Measurements from ENCODE around the gene IGF2R. TPM values are rescaled to one million over a fixed set of nuclear protein-coding genes. Genes with fewer than 3 reads are reported as not detected.
"Not testable (repeated sequence)": the region's sequence is repeated elsewhere in the genome, so short reads cannot be mapped to it uniquely, and the experiment has no call there.

The IGF2R gene
- total RNA-seq, 1 donor = 3.8 TPM

GRCh38 chr6:159996087-159996622, 27.3 kb downstream of the IGF2R start:
- no peak for DNase-seq (ENCODE audit: low read depth in 2 of 3, low spot score in 2 of 3)

DNA sequence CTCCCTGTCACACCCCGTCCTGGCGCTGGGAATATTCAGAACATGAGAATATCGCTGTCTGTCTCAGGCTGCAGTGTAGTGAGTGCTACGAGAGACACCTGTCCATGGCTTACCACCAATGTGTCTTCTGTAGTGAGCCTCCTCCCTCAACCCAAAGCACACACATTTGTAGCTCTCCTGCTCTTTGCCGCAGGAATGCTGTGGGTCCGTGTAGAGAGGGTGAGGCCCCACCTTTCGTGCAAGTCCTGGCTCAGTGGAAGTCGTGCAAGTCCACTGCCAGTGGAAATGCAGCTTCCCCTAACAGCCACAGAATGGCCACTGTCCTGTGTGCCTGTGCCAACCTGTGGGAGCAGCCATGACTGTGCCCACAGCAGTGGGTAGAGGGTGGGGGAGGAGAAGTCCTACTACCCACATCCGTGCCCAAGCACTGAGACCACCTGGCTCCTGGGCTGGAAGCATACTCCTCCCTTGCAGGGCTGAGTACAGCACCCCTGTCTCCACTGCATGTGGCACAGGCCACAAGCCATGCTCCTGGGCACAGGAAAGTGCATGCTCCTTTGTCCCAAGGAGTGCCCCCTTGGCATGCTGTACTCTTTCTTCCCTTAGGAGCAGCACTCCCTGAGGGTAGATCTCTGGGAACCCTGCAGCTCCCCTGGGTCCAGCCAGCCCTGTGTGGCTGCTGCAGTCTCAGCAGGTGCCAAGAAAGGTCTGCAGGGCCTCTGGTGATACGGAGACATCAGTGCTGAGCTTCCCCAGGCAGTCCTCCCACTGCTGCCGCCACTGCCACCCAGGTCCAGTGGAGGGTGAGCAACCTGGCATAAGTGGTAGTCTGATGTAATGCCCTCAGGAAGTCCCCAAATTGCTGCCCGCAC, 28.0 kb downstream of the IGF2R start:
- no peak for DNase-seq (ENCODE audit: low read depth in 2 of 3, low spot score in 2 of 3)

DNA sequence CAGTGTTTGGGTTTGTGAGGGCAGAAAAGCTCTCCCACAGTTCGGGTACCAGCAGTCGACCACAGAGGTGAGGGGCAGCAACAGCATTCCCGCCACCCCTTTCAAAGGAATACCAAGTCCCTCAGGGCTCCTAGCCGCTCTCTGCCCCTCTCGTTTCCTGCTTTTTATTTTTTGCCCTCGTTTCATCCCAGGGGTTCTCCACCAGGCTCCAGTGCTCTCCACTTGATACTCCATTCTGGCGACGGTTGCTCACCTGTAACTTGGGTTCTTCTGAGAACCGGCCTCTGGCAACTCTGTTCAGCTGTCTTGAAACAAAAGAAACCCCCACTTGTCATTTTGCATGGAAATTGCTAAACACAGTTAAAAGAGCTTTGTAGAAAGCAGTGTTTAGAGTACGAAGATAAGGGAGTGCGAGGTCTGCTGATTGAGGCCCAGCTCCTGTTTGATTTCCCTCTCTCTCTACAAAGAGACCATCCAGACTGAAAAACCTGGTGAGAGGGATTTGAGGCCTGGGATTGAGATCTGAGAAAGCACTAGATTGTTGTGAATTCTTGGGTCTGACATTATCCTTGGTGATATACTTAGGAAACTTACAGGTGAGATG, 28.7 kb downstream of the IGF2R start:
- DNase-seq (ENCODE audit: low read depth in 2 of 3, low spot score in 2 of 3) = no peak

- DNase-seq (ENCODE audit: low read depth in 2 of 3, low spot score in 2 of 3) = no peak
Observed at GRCh38 chr6:159998538-159998937, 29.7 kb downstream of the IGF2R start.

DNA sequence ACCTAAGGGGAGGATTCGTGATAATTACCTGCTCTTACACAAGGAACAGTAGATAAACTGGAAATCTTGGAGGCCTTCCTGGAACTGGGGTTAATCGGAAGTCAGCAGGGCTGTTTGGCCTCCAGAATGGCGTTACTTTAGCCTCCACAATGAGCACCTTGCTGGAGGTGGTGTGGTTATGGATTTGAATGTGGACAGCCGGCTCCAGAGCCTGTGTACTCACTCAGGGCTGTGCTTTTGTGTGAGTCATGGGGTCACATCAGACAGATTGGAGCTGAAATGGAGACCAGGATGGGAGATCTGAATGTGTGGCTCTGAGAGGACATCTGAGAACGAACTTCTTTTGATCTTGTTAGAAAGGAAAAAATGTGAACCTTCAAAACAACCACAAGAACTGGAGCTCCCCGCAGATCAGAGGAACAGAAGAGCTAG, 30.4 kb downstream of the IGF2R start:
- no peak for DNase-seq (ENCODE audit: low read depth in 2 of 3, low spot score in 2 of 3)

GRCh38 chr6:160000280-160000704, 31.4 kb downstream of the IGF2R start:
- no peak for DNase-seq (ENCODE audit: low read depth in 2 of 3, low spot score in 2 of 3)

- not testable (repeated sequence) for DNase-seq (ENCODE audit: low read depth in 2 of 3, low spot score in 2 of 3)
Observed at GRCh38 chr6:160000893-160001427, 32.1 kb downstream of the IGF2R start.

GRCh38 chr6:160002882-160003281, 34.0 kb downstream of the IGF2R start:
- no peak for DNase-seq (ENCODE audit: low read depth in 2 of 3, low spot score in 2 of 3)

GRCh38 chr6:160004018-160004417, 35.1 kb downstream of the IGF2R start:
- DNase-seq (ENCODE audit: low read depth in 2 of 3, low spot score in 2 of 3) = no peak

DNA sequence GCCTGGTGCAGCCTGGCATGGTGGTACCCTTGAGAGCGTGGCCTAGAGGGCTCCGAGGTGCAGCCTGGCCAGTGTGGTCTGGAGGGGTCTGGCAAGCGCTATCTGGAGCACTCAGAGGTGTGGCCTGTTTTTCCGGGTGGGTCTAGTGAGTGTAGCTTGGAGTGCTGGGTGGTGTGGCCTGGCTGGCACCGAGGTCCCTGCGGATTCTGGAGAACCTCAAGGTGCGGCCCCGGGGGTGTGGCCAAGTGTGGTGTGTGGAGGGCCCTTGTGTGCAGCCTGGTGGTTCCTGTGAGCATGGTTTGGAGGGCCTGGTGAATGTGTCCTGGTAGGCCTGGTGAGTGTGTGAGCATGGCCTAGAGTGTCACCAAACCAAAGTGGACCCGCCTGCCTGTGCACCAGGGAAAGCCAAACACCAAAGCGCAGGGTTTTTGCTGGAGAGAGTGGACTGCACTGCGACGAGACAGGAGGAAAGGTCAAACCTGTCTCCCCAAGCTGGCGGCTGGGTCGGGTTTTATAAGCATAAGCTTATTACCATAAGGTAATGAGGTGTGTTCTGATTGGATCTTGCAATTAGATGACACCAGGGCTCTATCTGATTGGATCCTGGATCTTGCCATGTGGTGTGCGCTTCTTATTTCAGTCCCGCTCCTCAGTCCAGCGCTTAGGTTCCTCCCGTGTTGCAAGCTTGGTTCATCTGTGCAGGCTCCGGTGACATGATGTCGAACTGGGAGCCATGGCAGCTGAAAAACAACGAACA, 35.7 kb downstream of the IGF2R start:
- no peak for DNase-seq (ENCODE audit: low read depth in 2 of 3, low spot score in 2 of 3)

DNA sequence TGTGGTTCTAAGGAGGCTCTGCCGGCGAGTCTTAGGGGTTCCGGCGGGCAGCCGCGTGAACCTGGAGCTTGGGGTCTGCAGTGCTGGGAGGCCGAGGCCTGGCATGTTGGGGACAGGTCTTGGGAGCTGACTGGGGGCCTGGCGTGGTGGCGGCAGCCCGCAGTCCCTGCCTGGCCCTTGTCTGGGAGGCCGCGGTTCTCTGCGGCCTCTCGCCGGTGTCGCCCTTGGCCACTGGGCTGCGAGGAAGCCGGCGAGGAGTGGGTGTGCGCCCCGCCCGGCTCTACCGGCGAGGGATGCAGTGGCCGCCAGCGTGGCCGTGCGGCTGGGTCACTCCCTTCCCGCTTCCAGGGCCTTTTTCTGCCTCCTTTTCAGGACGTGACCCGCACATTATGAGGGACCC, 36.3 kb downstream of the IGF2R start:
- no peak for DNase-seq (ENCODE audit: low read depth in 2 of 3, low spot score in 2 of 3)

DNA sequence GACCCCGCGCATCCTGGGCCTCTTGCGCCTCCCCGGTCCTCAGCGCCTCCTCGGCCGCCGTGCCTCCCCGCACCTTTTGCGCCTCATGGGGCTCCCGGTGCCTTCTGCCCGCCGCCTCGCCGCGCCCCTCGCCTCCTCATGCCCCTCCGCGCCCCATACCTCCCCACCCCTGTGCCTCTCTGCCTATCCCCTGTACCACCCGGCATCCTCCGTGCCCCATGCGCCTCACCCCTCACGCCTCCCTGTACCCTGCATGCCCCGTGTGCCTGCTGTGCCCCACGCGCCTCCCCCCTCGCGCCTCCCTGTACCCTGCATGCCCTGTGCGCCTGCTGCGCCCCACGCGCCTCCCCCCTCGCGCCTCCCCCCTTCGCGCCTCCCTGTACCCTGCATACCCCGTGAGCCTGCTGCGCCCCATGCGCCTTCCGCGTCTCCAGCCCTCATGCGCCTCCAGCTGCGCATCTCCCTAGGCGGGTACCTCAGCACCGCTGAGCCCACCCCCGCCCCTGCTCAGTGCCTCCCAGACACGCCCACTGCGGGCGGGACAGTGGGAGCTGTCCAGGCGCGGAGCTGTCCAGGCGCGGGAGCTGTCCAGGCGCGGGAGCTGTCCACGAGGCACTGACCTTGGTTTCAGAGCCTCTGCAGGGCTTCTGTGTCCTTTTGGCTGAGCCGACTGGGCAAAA, 37.1 kb downstream of the IGF2R start:
- no peak for DNase-seq (ENCODE audit: low read depth in 2 of 3, low spot score in 2 of 3)

DNA sequence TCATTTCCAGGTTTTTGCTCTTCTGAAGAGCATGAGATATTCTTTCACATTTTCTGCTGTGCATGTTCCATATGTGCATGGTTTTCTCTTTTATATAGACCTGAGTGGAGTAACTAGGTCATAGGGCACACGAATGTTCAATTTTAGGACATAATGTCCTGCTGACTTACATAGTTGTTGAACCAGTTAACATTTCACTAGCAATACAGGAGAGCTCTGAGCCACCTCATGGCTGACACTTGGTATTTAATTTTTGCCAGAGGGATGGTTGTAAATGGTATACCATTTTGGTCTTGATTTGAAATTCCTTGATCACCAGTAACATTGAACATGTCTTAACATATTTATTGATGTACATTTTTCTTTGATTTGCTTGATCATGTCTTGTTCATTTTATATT, 38.3 kb downstream of the IGF2R start:
- DNase-seq (ENCODE audit: low read depth in 2 of 3, low spot score in 2 of 3) = no peak

- DNase-seq (ENCODE audit: low read depth in 2 of 3, low spot score in 2 of 3) = no peak
Observed at GRCh38 chr6:160007611-160008010, 38.7 kb downstream of the IGF2R start.

- no peak for DNase-seq (ENCODE audit: low read depth in 2 of 3, low spot score in 2 of 3)
Observed at GRCh38 chr6:160010067-160010466, 41.2 kb downstream of the IGF2R start.

- no peak for DNase-seq (ENCODE audit: low read depth in 2 of 3, low spot score in 2 of 3)
Observed at GRCh38 chr6:160013987-160014868, 45.3 kb downstream of the IGF2R start.

DNA sequence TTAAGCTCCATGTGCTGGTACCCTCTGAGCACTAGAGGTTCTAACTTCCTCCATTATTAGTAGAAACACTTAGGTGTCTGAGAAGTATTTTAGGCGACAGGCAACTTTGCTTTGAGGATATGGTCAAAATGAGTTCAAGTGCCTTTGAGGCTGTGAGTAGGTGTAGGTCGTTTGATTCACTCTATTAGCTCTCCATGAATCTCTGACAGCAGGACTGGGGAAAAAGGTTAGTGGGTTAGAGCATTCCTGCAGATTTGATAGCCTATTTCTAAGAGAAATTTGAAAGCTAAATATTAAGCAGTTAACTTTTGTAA, 45.9 kb downstream of the IGF2R start:
- no peak for DNase-seq (ENCODE audit: low read depth in 2 of 3, low spot score in 2 of 3)

- no peak for DNase-seq (ENCODE audit: low read depth in 2 of 3, low spot score in 2 of 3)
Observed at GRCh38 chr6:160015778-160016684, 47.1 kb downstream of the IGF2R start.

GRCh38 chr6:160022101-160022500, 53.2 kb downstream of the IGF2R start:
- DNase-seq (ENCODE audit: low read depth in 2 of 3, low spot score in 2 of 3) = no peak
